Peyer's patch (tissue), 4 donors: ENCODE measurements around the gene WDR83. TPM values are rescaled to one million over a fixed set of nuclear protein-coding genes. Genes with fewer than 3 reads are reported as not detected.

ENCODE experiments used
- DNase-seq, 3 donors: peaks; one replicate each; pipeline ENCODE4 v3.0.0-alpha.2; 2017 to 2019
- H3K27ac ChIP-seq, 4 donors: fragments of 200-600 bp; sonication (generic); one replicate each; pipeline ENCODE4 v1.5.1; 2016 to 2019
- H3K27me3 ChIP-seq, 2 donors: fragments of 200-600 bp; sonication (generic); one replicate each; pipeline ENCODE4 v1.5.1; 2019
- H3K36me3 ChIP-seq, 3 donors: fragments of 200-600 bp; sonication (generic); one replicate each; pipeline ENCODE4 v1.5.1; 2016 to 2019
- H3K4me1 ChIP-seq, 4 donors: fragments of 200-600 bp; sonication (generic); one replicate each; pipeline ENCODE4 v1.5.1; 2016 to 2019
- H3K4me3 ChIP-seq, 4 donors: fragments of 200-600 bp; sonication (generic); 1 replicate in 3 of 4; 2 replicates in 1 of 4; pipeline ENCODE4 v1.5.1; 2016 to 2019; ENCODE audit warnings: mild to moderate bottlenecking in 1 of 4
- H3K9me3 ChIP-seq, 4 donors: fragments of 200-600 bp; sonication (generic); one replicate each; pipeline ENCODE4 v1.5.1; 2016 to 2019; ENCODE audit warnings: mild to moderate bottlenecking in 1 of 4
- POLR2A ChIP-seq, 2 donors: fragments of 450-650 bp; IDR thresholded peaks; one replicate each; pipeline ENCODE4 v1.5.1; 2017; ENCODE audit warnings: antibody characterized with exemption in 2 of 2, mild to moderate bottlenecking in 2 of 2, moderate library complexity in 2 of 2
- total RNA-seq, 4 donors: library from RNA; depleted of rRNA; stranded (reverse); fragments of >200 nt; gene quantifications; one replicate each; pipeline ENCODE4 v1.1.0, GENCODE V29; 2016
- TF ChIP-seq, protein P1 (sequence below), 6 experiments: fragments of 450-650 bp in 4 of 6; fragments of 200-600 bp in 2 of 6; sonication (generic) in 1 of 6; IDR thresholded peaks; one replicate each; pipeline ENCODE4 v1.5.1; 2017 to 2019; ENCODE audit warnings: antibody characterized with exemption in 6 of 6, mild to moderate bottlenecking in 3 of 6, moderate library complexity in 1 of 6

WDR83 gene
- total RNA-seq, 4 donors from 2014 or later: 2.8 to 14.0 (median 9.5) TPM

DNA sequence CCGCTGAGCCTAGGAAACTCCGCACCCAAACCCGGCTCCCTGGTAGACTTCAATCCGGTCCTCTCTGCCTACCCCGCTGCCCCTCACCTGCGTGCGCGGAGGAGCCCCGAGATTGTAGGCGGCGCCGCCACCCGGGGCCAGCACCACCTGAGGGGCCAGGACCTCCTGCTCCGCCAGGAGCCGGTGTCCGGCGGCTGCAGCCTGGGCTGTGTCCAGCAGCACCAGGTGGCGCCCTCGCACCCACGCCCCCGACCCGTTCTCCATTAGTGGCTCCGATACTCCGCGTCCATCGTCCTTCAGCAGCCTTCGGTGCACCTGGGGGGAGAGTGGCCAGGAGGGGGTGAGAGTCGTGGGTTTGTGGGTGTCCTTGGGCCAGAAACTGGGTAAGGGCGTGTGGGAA lies 18.5 kb upstream of the WDR83 start:
- H3K4me3 ChIP-seq: peak overlapping the region in 3 of 4 donors; percentile 12 to 42 (median 42)
- peaks cover 0 to 9% (median 0%) of the 10 kb centered on the region in 3 donors for H3K36me3 ChIP-seq
- H3K9me3 ChIP-seq: no peaks in the 10 kb centered on the region
- no peak for DNase-seq
- no peaks in the 10 kb centered on the region for H3K27me3 ChIP-seq
- peaks cover 0 to 14% (median 0%) of the 10 kb centered on the region in 4 donors for H3K4me1 ChIP-seq
- TF ChIP-seq POLR2A (IDR thresholded peaks at IDR 0.05): no peak
- TF ChIP-seq, protein P1, sequence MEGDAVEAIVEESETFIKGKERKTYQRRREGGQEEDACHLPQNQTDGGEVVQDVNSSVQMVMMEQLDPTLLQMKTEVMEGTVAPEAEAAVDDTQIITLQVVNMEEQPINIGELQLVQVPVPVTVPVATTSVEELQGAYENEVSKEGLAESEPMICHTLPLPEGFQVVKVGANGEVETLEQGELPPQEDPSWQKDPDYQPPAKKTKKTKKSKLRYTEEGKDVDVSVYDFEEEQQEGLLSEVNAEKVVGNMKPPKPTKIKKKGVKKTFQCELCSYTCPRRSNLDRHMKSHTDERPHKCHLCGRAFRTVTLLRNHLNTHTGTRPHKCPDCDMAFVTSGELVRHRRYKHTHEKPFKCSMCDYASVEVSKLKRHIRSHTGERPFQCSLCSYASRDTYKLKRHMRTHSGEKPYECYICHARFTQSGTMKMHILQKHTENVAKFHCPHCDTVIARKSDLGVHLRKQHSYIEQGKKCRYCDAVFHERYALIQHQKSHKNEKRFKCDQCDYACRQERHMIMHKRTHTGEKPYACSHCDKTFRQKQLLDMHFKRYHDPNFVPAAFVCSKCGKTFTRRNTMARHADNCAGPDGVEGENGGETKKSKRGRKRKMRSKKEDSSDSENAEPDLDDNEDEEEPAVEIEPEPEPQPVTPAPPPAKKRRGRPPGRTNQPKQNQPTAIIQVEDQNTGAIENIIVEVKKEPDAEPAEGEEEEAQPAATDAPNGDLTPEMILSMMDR (IDR thresholded peaks at IDR 0.05): no peak
- H3K27ac ChIP-seq: no peak overlapping the region

DNA sequence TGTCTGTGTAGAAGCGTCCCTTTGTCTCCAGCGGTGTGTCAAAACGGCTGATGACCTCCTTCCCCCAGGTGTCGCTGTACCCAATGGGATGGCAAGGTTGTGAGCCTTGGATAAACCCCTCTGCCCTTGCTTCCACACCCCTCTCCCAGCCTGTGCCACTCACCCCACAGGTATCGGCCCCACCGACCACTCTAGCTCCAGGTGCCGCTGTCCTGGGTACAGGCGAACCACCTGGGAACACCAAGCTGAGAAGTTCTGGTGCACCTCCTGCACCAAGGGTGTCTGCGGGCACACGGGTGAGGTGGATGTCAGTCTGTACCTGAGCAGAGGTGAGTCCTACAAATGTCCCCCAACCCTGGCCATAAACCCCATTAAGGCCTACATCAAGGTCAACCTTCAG lies 16.7 kb upstream of the WDR83 start:
- TF ChIP-seq, protein P1 (IDR thresholded peaks at IDR 0.05): no peak
- TF ChIP-seq POLR2A (IDR thresholded peaks at IDR 0.05): no peak
- peak in 1 of 3 donors; percentile 22 for DNase-seq
- Histone ChIP-seq H3K27ac (no peak overlapping the region), H3K27me3 (no peaks in the 10 kb centered on the region), H3K4me1 (peaks cover 0 to 14% (median 0%) of the 10 kb centered on the region in 4 donors), H3K9me3 (no peaks in the 10 kb centered on the region), H3K4me3 (no peak overlapping the region), H3K36me3 (peaks cover 0 to 11% (median 0%) of the 10 kb centered on the region in 3 donors)

DNA sequence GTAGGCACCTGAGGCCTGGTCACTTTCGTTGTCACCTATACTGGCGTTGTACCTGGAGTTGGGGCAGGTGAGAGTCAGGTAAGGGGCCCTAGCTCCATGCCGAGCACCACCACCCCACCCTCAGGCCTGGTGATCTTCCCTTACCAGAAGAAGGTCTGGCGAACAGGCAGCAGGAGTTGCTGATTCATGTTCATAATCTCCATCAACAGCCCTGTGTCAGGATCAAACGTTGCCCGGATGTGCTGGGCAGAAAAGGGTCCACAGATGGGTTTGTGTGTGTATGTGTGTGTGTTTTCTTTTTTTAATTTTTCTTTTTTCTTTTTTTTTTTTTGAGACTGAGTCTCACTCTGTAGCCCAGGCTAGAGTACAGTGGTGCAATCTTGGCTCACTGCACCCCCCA lies 14.4 kb upstream of the WDR83 start:
- peaks cover 0 to 13% (median 0%) of the 10 kb centered on the region in 4 donors for H3K4me1 ChIP-seq
- H3K27me3 ChIP-seq: no peaks in the 10 kb centered on the region
- peaks cover 0 to 32% (median 0%) of the 10 kb centered on the region in 3 donors for H3K36me3 ChIP-seq
- H3K4me3 ChIP-seq: no peak overlapping the region
- H3K27ac ChIP-seq: no peak overlapping the region
- no peak for TF ChIP-seq POLR2A (IDR thresholded peaks at IDR 0.05)
- TF ChIP-seq, protein P1 (IDR thresholded peaks at IDR 0.05): no peak
- DNase-seq: no peak
- no peaks in the 10 kb centered on the region for H3K9me3 ChIP-seq

DNA sequence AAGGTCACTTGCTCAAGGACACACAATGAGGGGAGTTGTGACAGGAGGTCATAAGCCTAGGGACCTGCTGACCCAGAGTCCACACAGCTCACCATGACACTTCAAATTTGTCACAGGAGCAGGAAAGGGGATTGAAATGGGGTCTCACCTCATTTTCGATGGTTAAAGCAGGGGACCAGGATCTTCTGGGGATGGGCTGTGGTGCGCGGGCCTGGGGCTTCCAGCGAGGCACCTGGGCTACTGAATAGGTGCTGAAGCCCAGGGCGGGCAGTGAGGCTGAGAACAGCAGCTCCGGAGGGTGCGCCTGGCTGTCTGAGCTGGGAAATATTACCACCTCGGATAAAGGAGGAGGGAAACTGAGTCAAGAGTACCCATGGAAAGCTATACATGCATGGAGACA lies 11.1 kb upstream of the WDR83 start:
- no peaks in the 10 kb centered on the region for H3K27me3 ChIP-seq
- H3K4me1 ChIP-seq: no peaks in the 10 kb centered on the region
- TF ChIP-seq POLR2A (IDR thresholded peaks at IDR 0.05): no peak
- TF ChIP-seq, protein P1 (IDR thresholded peaks at IDR 0.05): no peak
- no peak for DNase-seq
- no peak overlapping the region for H3K4me3 ChIP-seq
- H3K36me3 ChIP-seq: peaks cover 0 to 53% (median 0%) of the 10 kb centered on the region in 3 donors
- H3K27ac ChIP-seq: no peak overlapping the region
- H3K9me3 ChIP-seq: no peaks in the 10 kb centered on the region

DNA sequence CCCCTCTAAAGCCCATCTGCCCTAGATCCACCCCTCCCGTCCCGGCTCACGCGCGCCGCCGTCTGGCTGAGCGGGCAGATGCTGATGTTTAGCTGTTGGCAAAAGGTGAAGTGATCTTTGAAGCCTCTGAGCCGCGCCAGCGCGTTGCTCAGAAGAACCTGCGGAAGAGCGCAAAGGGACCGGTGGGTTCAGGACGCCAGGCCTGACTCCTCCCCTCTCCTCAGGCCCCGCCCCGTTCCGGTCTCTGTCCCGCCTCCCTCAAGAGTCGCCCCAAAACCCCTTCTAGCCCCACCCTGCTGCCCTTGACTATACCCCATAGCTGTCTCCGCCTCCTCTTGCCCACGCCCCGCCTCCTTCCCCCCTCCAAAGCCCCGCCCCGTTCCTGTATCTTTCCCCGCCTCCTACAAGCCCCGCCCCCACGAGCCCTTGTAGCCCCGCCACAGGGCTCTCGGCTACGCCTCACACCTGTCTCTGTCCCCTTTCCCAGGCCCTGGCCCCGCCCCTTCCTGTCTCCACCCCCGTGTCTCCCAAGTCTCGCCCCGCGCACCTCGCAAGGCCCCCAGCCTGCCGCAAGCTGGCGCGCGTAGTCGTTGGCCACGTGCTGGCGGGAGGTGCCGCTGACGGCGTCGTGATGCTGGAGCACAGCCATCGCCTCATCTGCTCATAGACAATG lies 9.6 kb upstream of the WDR83 start:
- no peak for TF ChIP-seq POLR2A (IDR thresholded peaks at IDR 0.05)
- TF ChIP-seq, protein P1 (IDR thresholded peaks at IDR 0.05): no peak
- no peak for DNase-seq
- Histone ChIP-seq H3K27me3 (no peaks in the 10 kb centered on the region), H3K27ac (no peak overlapping the region), H3K36me3 (peaks cover 0 to 62% (median 0%) of the 10 kb centered on the region in 3 donors), H3K9me3 (no peaks in the 10 kb centered on the region), H3K4me3 (no peak overlapping the region), H3K4me1 (no peaks in the 10 kb centered on the region)
